Calu3 (cell line): Measurements from ENCODE around the gene TCF4. TPM values are rescaled to one million over a fixed set of nuclear protein-coding genes. Genes with fewer than 3 reads are reported as not detected.

ENCODE experiments used
- BruUV-seq: library from RNA; stranded (reverse); fragments of 400-500 nt; replicated peaks from 2 replicates; lab custom pipeline; 2021; lab: Mats Ljungman, UMichigan
- CTCF ChIA-PET: fragments of 300-600 bp; sonication (Branson Sonifier 250); formaldehyde crosslinking; loops from one replicate; lab custom pipeline; 2022; ENCODE audit warnings: antibody characterized with exemption; lab: Charles Lee
- DNase-seq: peaks from one replicate; pipeline ENCODE4 v3.0.0; 2022
- H3K27ac Mint-ChIP-seq: one replicate; pipeline ENCODE4 v1.8.0; 2022; ENCODE audit warnings: mixed read lengths; ENCODE audit not compliant: unreplicated experiment
- H3K27me3 Mint-ChIP-seq: one replicate; pipeline ENCODE4 v1.8.0; 2022; ENCODE audit warnings: mixed read lengths; ENCODE audit not compliant: unreplicated experiment
- H3K36me3 Mint-ChIP-seq: one replicate; pipeline ENCODE4 v1.8.0; 2022; ENCODE audit warnings: mild to moderate bottlenecking, moderate library complexity, mixed read lengths; ENCODE audit not compliant: insufficient read depth, unreplicated experiment
- H3K4me1 Mint-ChIP-seq: one replicate; pipeline ENCODE4 v1.8.0; 2022; ENCODE audit warnings: mild to moderate bottlenecking, low read depth, mixed read lengths; ENCODE audit not compliant: unreplicated experiment
- H3K4me3 Mint-ChIP-seq: one replicate; pipeline ENCODE4 v1.8.0; 2022; ENCODE audit warnings: mild to moderate bottlenecking, low read depth, moderate library complexity, mixed read lengths; ENCODE audit not compliant: unreplicated experiment
- H3K9me3 Mint-ChIP-seq: one replicate; pipeline ENCODE4 v1.8.0; 2022; ENCODE audit warnings: low read depth, mixed read lengths; ENCODE audit not compliant: unreplicated experiment
- CTCF ChIP-seq: fragments of 200-600 bp; IDR thresholded peaks from one replicate; pipeline ENCODE4 v1.8.0; 2022; ENCODE audit warnings: antibody characterized with exemption; ENCODE audit not compliant: unreplicated experiment
- intact Hi-C: fragments of 100-400 bp; cut with micrococcal nuclease; formaldehyde crosslinking; loops from one replicate; pipeline ENCODE4 v1.10.0; 2022; ENCODE audit not compliant: unreplicated experiment
- total RNA-seq: library from RNA; stranded (reverse); gene quantifications from 2 replicates; pipeline ENCODE4 v1.2.3, GENCODE V29; 2022

Gene TCF4
- total RNA-seq, 1 experiment from 2014 or later = 0.21 TPM

- Mint-ChIP-seq H3K27ac (peak overlapping the region; percentile 31), H3K36me3 (no peaks in the 10 kb centered on the region), H3K4me1 (peaks cover 32% of the 10 kb centered on the region), H3K9me3 (no peaks in the 10 kb centered on the region), H3K4me3 (peak overlapping the region; percentile 35), H3K27me3 (no peaks in the 10 kb centered on the region)
- BruUV-seq = no TSS peak
- CTCF ChIA-PET = no interaction called here
- no peak for TF ChIP-seq CTCF
- DNase-seq = no peak
- intact Hi-C loops = no loop called here
Measured at GRCh38 chr18:55256226-55256928, 331.6 kb downstream of the TCF4 start.

- intact Hi-C loops = no loop called here
- Mint-ChIP-seq H3K4me1 (peaks cover 43% of the 10 kb centered on the region), H3K9me3 (no peaks in the 10 kb centered on the region), H3K27me3 (no peaks in the 10 kb centered on the region), H3K4me3 (no peak overlapping the region), H3K27ac (no peak overlapping the region), H3K36me3 (no peaks in the 10 kb centered on the region)
- no TSS peak for BruUV-seq
- TF ChIP-seq CTCF = no peak
- no peak for DNase-seq
- CTCF ChIA-PET = no interaction called here
Measured at GRCh38 chr18:55253814-55254213, 334.2 kb downstream of the TCF4 start.

DNA sequence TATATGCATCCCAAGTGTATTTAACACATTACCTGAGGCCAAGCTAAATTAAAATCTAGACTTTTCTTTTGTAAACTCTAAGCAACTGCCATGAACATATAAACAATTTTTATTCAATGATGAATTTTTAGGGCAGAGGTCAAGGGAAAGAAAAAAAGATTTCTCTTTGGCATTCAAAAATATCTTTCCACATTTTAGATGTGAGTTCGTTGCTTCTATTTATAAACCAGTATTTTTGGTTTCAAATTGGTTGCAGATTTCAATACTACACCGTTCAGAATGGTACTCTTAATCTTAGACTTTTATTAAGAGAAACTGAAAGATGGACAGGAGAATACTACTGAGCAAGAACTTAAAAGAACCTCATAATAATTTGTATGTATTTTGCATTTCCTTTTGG is 335.1 kb downstream of the TCF4 start:
- Mint-ChIP-seq H3K4me1 (peaks cover 43% of the 10 kb centered on the region), H3K27ac (no peak overlapping the region), H3K27me3 (no peaks in the 10 kb centered on the region), H3K9me3 (no peaks in the 10 kb centered on the region), H3K36me3 (no peaks in the 10 kb centered on the region), H3K4me3 (no peak overlapping the region)
- DNase-seq = no peak
- no TSS peak for BruUV-seq
- no peak for TF ChIP-seq CTCF
- intact Hi-C loops = no loop called here
- CTCF ChIA-PET = no interaction called here

- H3K9me3 Mint-ChIP-seq = no peaks in the 10 kb centered on the region
- CTCF ChIA-PET = interaction anchor here (0.6 to 0.7 kb wide), 3 partner anchors 12 to 981 kb away, joined by 3 to 8 read pairs (median 4); no protein-coding TSS in a partner anchor
- H3K36me3 Mint-ChIP-seq = no peaks in the 10 kb centered on the region
- TF ChIP-seq CTCF = no peak
- peaks cover 41% of the 10 kb centered on the region for H3K4me1 Mint-ChIP-seq
- no peak for DNase-seq
- BruUV-seq = no TSS peak
- H3K27ac Mint-ChIP-seq = peak overlapping the region; percentile 39
- peak overlapping the region; percentile 56 for H3K4me3 Mint-ChIP-seq
- no peaks in the 10 kb centered on the region for H3K27me3 Mint-ChIP-seq
- intact Hi-C loops = no loop called here
Measured at GRCh38 chr18:55252053-55252675, 335.8 kb downstream of the TCF4 start.
